Stimulated activated naive CD8-positive, alpha-beta T cell treated with anti-CD3 and anti-CD28 coated beads, Interleukin-15, Interleukin-2, amounts not matched to agents 100 ng/mL and 50 ng/mL, for 24 hours (primary cell): ENCODE measurements around the gene GLMP.
A peak's percentile ranks its signal among the peaks of the same experiment; 100 is the strongest.

ENCODE experiments used
- H3K27ac Mint-ChIP-seq: one replicate; pipeline ENCODE4 v1.8.0; 2021; ENCODE audit warnings: mild to moderate bottlenecking, mixed read lengths
- H3K27me3 Mint-ChIP-seq: one replicate; pipeline ENCODE4 v1.8.0; 2021; ENCODE audit warnings: mixed read lengths
- H3K36me3 Mint-ChIP-seq: one replicate; pipeline ENCODE4 v1.8.0; 2021; ENCODE audit warnings: low read depth, mixed read lengths
- H3K4me1 Mint-ChIP-seq: one replicate; pipeline ENCODE4 v1.8.0; 2021; ENCODE audit warnings: low read depth, mixed read lengths
- H3K4me3 Mint-ChIP-seq: one replicate; pipeline ENCODE4 v1.8.0; 2021; ENCODE audit warnings: mild to moderate bottlenecking, mixed read lengths
- H3K9me3 Mint-ChIP-seq: one replicate; pipeline ENCODE4 v1.8.0; 2021; ENCODE audit warnings: mixed read lengths

GLMP gene

GRCh38 chr1:156279837-156280236, 15.6 kb downstream of the GLMP start:
- no peaks in the 10 kb centered on the region for H3K9me3 Mint-ChIP-seq
- peaks cover 65% of the 10 kb centered on the region for H3K36me3 Mint-ChIP-seq
- peak overlapping the region; percentile 52 for H3K27ac Mint-ChIP-seq
- H3K4me1 Mint-ChIP-seq, result peaks cover 46% of the 10 kb centered on the region
- H3K4me3 Mint-ChIP-seq, result peak overlapping the region; percentile 96
- H3K27me3 Mint-ChIP-seq, result no peaks in the 10 kb centered on the region

DNA sequence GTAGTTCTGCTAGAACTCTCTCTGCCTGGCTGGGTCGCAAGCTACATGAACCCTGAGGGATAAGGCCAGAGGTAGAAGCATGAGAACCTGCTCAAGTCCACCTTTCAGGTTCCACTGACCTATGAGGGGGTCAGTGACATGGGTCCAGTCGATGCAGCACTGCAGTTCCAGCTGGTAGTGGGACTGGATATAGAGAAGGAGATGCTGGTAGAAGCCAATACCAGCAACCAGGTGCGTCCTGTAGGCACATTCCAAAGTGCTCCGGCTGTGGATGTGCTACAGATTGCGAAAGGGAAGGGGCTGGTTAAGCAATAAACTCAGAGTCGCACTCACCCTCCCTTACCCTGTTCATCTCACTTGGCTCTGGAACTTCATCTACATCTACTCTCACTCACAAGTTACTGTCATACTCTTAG, 18.5 kb downstream of the GLMP start:
- Mint-ChIP-seq H3K27me3 (no peaks in the 10 kb centered on the region), H3K9me3 (no peaks in the 10 kb centered on the region), H3K4me3 (no peak overlapping the region), H3K27ac (no peak overlapping the region), H3K36me3 (peaks cover 88% of the 10 kb centered on the region), H3K4me1 (peaks cover 26% of the 10 kb centered on the region)

DNA sequence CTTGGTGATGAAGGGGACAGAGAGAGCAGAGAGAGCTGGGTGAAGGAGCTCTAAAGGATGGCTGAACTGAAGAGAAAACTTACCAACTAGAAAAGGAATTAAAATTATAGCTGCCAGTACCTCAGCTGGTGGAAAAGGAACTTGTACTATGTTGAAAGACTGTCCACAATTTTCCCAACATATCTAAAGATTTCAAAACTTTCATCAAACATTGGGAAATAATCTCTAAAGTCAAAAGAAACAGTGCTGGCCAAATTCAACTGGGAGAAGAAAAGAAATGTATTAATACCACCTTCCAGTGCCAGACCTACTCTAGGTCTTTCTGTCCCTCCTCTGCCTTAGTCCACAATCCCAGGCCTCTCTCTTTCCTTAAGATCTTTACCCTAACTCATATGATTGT, 18.9 kb downstream of the GLMP start:
- H3K27ac Mint-ChIP-seq, result no peak overlapping the region
- no peaks in the 10 kb centered on the region for H3K27me3 Mint-ChIP-seq
- no peaks in the 10 kb centered on the region for H3K9me3 Mint-ChIP-seq
- H3K36me3 Mint-ChIP-seq, result peaks cover 89% of the 10 kb centered on the region
- H3K4me1 Mint-ChIP-seq, result peaks cover 24% of the 10 kb centered on the region
- no peak overlapping the region for H3K4me3 Mint-ChIP-seq

- Mint-ChIP-seq H3K9me3 (no peaks in the 10 kb centered on the region), H3K4me1 (no peaks in the 10 kb centered on the region), H3K27me3 (no peaks in the 10 kb centered on the region), H3K27ac (no peak overlapping the region), H3K4me3 (no peak overlapping the region), H3K36me3 (peaks cover 85% of the 10 kb centered on the region)
These were observed 25.2 kb downstream of the GLMP start for GRCh38 chr1:156270314-156270713.

GRCh38 chr1:156268336-156268735, 27.1 kb downstream of the GLMP start:
- Mint-ChIP-seq H3K9me3 (no peaks in the 10 kb centered on the region), H3K4me3 (no peak overlapping the region), H3K27ac (no peak overlapping the region), H3K4me1 (peaks cover 8% of the 10 kb centered on the region), H3K27me3 (no peaks in the 10 kb centered on the region), H3K36me3 (peaks cover 82% of the 10 kb centered on the region)

DNA sequence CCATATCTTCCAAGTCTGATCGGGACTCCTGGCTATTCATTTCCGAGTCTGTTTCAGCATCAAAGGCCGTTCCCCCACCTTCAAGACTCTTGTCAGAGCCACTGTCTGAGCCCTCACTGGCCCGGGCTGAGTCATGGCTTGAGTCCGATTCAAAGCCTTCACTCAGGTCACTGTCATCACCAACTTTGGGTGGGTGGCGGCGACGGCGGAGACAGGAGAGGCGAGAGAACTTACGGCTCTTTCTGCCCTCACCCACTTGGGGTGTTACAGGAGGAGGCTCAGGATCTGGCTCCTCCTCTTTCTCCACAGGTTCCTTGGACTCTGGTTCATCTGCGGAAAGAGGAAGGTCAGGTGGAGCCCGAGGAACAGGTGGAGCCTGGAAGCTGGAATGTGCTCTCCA, 29.4 kb downstream of the GLMP start:
- no peak overlapping the region for H3K4me3 Mint-ChIP-seq
- H3K4me1 Mint-ChIP-seq, result peaks cover 17% of the 10 kb centered on the region
- H3K27ac Mint-ChIP-seq, result no peak overlapping the region
- H3K36me3 Mint-ChIP-seq, result peaks cover 76% of the 10 kb centered on the region
- H3K27me3 Mint-ChIP-seq, result no peaks in the 10 kb centered on the region
- no peaks in the 10 kb centered on the region for H3K9me3 Mint-ChIP-seq

DNA sequence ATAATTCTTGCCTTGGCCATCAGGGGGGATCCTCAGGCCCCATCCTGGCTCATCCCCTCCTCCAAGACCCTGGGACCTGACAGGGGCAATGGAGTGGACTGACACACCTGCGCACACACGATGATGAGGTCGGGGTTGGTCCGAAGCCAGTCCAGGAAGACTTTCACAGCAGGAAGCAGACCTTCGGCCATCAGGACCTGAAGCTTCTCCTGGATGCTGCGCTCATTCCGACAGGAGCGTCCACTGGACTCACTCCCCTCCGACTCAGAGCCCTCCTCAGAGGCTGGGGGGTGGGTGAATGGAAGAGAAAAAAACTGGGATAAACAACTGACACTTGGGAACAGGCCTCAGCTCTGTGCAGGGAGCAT, 32.2 kb downstream of the GLMP start:
- peaks cover 17% of the 10 kb centered on the region for H3K4me1 Mint-ChIP-seq
- peaks cover 81% of the 10 kb centered on the region for H3K36me3 Mint-ChIP-seq
- no peaks in the 10 kb centered on the region for H3K9me3 Mint-ChIP-seq
- H3K4me3 Mint-ChIP-seq, result no peak overlapping the region
- H3K27me3 Mint-ChIP-seq, result no peaks in the 10 kb centered on the region
- H3K27ac Mint-ChIP-seq, result peak overlapping the region; percentile 40

- Mint-ChIP-seq H3K36me3 (peaks cover 81% of the 10 kb centered on the region), H3K4me1 (peaks cover 17% of the 10 kb centered on the region), H3K27me3 (no peaks in the 10 kb centered on the region), H3K9me3 (no peaks in the 10 kb centered on the region), H3K27ac (peak overlapping the region; percentile 40), H3K4me3 (no peak overlapping the region)
These were observed 32.8 kb downstream of the GLMP start for GRCh38 chr1:156262461-156263287.

DNA sequence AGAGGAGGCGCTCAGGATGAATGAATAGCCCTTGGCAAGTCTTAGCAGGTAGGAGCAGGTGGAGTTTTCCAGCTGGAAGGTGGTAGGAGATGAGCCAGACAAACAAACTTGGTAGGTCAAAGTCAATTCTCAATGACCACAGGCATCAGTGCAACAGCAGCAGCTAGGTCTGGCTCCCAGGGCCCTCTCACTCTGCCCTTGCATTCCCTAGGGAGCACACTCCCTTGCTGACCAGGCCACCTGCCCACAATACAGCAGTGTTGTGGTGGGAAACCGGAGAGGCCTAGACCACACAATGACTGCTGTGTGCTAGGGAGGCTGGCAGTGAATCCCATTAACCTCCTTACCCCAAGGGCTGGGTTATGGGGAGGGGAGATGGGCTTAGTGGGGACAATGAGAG, 34.6 kb downstream of the GLMP start:
- Mint-ChIP-seq H3K36me3 (peaks cover 81% of the 10 kb centered on the region), H3K27ac (no peak overlapping the region), H3K27me3 (no peaks in the 10 kb centered on the region)

DNA sequence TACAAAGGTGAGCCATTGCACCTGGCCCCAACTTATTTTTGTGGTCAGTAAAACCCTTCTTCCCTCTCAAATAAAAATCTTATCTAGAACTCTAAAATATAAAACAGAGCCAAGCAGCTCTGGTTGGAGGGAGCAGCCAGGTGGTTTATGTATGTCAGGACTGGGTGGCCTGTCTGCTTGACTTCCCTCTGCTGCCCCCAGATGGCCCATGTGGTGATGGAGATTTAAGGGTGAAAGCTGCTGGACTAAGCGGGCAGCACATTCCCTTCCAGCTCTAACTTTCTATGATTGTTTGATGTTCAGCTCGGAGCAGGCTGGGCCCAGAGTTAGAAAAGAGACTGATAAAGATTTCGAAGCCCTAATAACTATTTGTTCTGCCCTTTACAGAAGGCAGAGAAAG, 35.7 kb downstream of the GLMP start:
- Mint-ChIP-seq H3K27ac (no peak overlapping the region), H3K36me3 (peaks cover 75% of the 10 kb centered on the region)

More for the DNA sequence above, 34.6 kb downstream of the GLMP start:
- no peaks in the 10 kb centered on the region for H3K9me3 Mint-ChIP-seq
- H3K4me3 Mint-ChIP-seq, result no peak overlapping the region
- peaks cover 17% of the 10 kb centered on the region for H3K4me1 Mint-ChIP-seq

DNA sequence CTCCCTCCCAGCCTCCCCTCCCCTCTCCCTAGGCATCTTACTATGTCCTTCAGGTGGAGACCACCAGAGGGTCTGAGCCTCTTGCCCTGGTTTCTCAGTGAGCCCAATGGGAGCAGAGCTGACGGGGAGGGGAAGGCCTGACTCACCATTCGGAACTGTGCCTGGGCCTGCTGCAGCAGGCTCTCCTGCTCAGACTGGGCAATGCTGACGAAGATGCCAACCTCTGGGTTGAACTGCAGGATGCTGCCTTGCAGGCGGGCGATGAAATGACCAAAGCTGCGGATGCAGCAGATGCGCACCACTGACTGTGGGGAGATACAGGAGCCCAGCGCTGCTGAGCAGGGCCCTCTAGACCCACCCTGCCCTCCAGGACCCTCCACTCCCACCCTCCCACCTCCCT, 36.6 kb downstream of the GLMP start:
- no peaks in the 10 kb centered on the region for H3K9me3 Mint-ChIP-seq
- H3K27ac Mint-ChIP-seq, result no peak overlapping the region
- H3K4me3 Mint-ChIP-seq, result no peak overlapping the region
- H3K4me1 Mint-ChIP-seq, result peaks cover 14% of the 10 kb centered on the region
- H3K36me3 Mint-ChIP-seq, result peaks cover 71% of the 10 kb centered on the region
- H3K27me3 Mint-ChIP-seq, result no peaks in the 10 kb centered on the region

More for the DNA sequence above, 35.7 kb downstream of the GLMP start:
- H3K27me3 Mint-ChIP-seq, result no peaks in the 10 kb centered on the region
- no peaks in the 10 kb centered on the region for H3K9me3 Mint-ChIP-seq
- no peak overlapping the region for H3K4me3 Mint-ChIP-seq
- H3K4me1 Mint-ChIP-seq, result peaks cover 17% of the 10 kb centered on the region

- peak overlapping the region; percentile 31 for H3K27ac Mint-ChIP-seq
- no peak overlapping the region for H3K4me3 Mint-ChIP-seq
- H3K36me3 Mint-ChIP-seq, result peaks cover 71% of the 10 kb centered on the region
- H3K9me3 Mint-ChIP-seq, result no peaks in the 10 kb centered on the region
- peaks cover 3% of the 10 kb centered on the region for H3K4me1 Mint-ChIP-seq
- no peaks in the 10 kb centered on the region for H3K27me3 Mint-ChIP-seq
These were observed 37.8 kb downstream of the GLMP start for GRCh38 chr1:156257711-156258110.

DNA sequence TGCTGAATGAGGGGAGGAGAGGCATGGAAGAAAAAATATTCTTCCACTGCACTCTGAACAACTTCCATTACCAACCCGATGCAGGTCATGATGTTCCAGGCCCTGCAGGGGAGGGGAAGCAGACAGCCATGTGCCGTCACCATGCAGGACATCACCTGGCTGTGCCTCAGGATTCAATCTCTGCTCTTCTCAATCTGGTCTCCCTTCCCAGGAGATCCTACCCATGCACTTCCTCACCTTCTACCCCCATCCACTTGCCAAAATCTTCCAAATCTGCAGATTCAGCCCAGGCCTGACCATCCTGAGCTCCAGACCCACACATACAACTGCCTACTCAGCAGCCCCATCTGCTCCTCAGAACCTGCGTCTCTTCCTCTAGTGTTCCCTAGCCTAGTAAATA, 41.8 kb downstream of the GLMP start:
- Mint-ChIP-seq H3K4me1 (no peaks in the 10 kb centered on the region), H3K36me3 (peaks cover 62% of the 10 kb centered on the region), H3K9me3 (no peaks in the 10 kb centered on the region), H3K4me3 (no peak overlapping the region), H3K27ac (peak overlapping the region; percentile 76), H3K27me3 (no peaks in the 10 kb centered on the region)

DNA sequence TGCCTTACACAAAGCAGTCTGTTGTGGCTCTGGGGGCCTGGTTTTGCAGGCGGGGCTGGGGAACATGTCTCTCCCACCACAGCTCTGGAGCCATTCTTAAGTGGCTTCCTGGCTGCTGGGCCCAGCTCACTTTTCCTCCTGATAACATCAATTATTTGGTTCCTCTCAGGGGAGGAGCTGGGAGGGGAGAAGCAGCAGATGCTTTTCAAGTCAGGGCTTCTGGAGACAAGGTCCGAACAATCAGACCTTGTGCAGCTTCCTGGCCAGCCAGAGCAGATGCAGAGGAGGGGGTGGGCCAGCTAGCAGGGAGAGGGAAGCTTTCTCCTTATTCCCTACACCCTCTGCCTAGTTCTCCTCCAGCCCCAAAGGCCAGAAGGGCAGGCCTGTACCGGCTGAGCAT, 44.0 kb downstream of the GLMP start:
- Mint-ChIP-seq H3K4me3 (no peak overlapping the region), H3K36me3 (peaks cover 45% of the 10 kb centered on the region), H3K9me3 (no peaks in the 10 kb centered on the region), H3K27ac (no peak overlapping the region), H3K27me3 (no peaks in the 10 kb centered on the region), H3K4me1 (no peaks in the 10 kb centered on the region)

GRCh38 chr1:156249593-156249992, 45.9 kb downstream of the GLMP start:
- no peaks in the 10 kb centered on the region for H3K27me3 Mint-ChIP-seq
- H3K4me1 Mint-ChIP-seq, result peaks cover 19% of the 10 kb centered on the region
- H3K27ac Mint-ChIP-seq, result no peak overlapping the region
- H3K36me3 Mint-ChIP-seq, result peaks cover 35% of the 10 kb centered on the region
- H3K4me3 Mint-ChIP-seq, result no peak overlapping the region
- no peaks in the 10 kb centered on the region for H3K9me3 Mint-ChIP-seq

- H3K27me3 Mint-ChIP-seq, result no peaks in the 10 kb centered on the region
- H3K4me1 Mint-ChIP-seq, result peaks cover 20% of the 10 kb centered on the region
- H3K36me3 Mint-ChIP-seq, result peaks cover 25% of the 10 kb centered on the region
- no peak overlapping the region for H3K4me3 Mint-ChIP-seq
- H3K9me3 Mint-ChIP-seq, result no peaks in the 10 kb centered on the region
- H3K27ac Mint-ChIP-seq, result no peak overlapping the region
These were observed 47.2 kb downstream of the GLMP start for GRCh38 chr1:156248323-156248683.
